ENCODE results near the gene CTTNBP2NL.

GRCh38 chr1:112386731-112387346 lies 9.2 kb upstream of the CTTNBP2NL start:
- TF ChIP-seq CTCF (IDR thresholded peaks at IDR 0.05) (no peak), POLR2A (IDR thresholded peaks at IDR 0.05) (no peak)

Data from right lobe of liver (tissue), 4 donors.